ENCODE measurements around the gene CD300LD. TPM values are rescaled to one million over a fixed set of nuclear protein-coding genes. Genes with fewer than 3 reads are reported as not detected.

The CD300LD gene
- total RNA-seq, 5 donors from 2014 or later (not counting 1 experiment from before 2014, with no cell fraction given): 0.47 TPM; not detected in 4

DNA sequence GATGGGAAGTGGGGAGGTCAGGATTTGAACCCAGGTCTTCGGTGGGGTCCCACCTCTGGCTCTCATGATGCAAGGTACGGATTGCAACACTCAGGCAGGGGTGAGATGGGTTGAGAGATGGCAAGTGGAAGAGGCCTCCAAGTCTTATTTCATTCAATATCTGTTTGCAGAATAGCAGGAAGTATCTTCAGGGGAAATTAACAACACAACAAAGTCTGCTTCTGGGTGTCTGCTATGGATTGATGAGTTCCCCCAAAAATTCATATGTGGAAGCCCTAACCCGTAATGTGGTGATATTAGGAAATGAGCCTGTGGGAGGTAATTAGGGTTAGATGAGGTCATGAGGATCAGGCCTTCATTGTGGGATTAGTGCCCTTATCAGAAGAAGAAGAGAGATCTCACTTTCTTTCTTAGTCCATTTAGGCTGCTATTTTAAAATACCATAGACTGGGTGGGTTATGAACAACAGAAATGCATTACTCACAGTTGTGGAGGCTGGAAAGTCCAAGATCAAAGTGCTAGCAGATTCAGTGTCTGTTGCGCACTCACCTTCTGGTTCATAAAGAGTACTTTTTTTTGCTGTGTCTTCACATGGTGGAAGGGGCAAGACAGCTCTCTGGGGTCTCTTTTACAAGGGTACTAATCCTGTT, 20.3 kb downstream of the CD300LD start:
- Histone ChIP-seq H3K36me3 (ENCODE audit: control insufficient read depth in 2 of 2, extremely low read depth in 1 of 2, insufficient read depth in 1 of 2, low read length in 1 of 2) (no peaks in the 10 kb centered on the region), H3K27ac (ENCODE audit: low read length) (no peak overlapping the region), H3K27me3 (replicated peaks in 1 of 2; ENCODE audit: control insufficient read depth in 2 of 2, extremely low read depth in 1 of 2, insufficient read depth in 2 of 2, low read length in 1 of 2) (peaks cover 0 to 41% of the 10 kb centered on the region in 2 experiments), H3K4me3 (ENCODE audit: control insufficient read depth in 1 of 2, extremely low read depth in 1 of 2, low read length in 1 of 2) (no peak overlapping the region), H3K4me1 (ENCODE audit: control insufficient read depth in 1 of 2, extremely low read depth in 1 of 2, insufficient read depth in 2 of 2, low read length in 2 of 2) (no peaks in the 10 kb centered on the region), H3K9me3 (no peaks in the 10 kb centered on the region)
- Mint-ChIP-seq H3K4me3 (no peak overlapping the region), H3K27me3 (peaks cover 21 to 33% of the 10 kb centered on the region in 2 donors), H3K36me3 (no peaks in the 10 kb centered on the region), H3K27ac (no peak overlapping the region), H3K9me3 (no peaks in the 10 kb centered on the region), H3K4me1 (peaks cover 0 to 11% (median 0%) of the 10 kb centered on the region in 3 donors)
- WGBS (ENCODE audit: insufficient coverage): 86% methylated on average over 1 of the region's 4 CpGs
- DNase-seq (no peak), ATAC-seq (replicated peaks in 1 of 4) (no peak)
- ChIA-PET CTCF (no interaction called here), POLR2A (no interaction called here)

- DNase-seq (peak in 1 of 35 experiments; percentile 46), ATAC-seq (replicated peaks in 1 of 4) (no peak)
- H3K36me3 ChIP-seq (ENCODE audit: control insufficient read depth in 2 of 2, extremely low read depth in 1 of 2, insufficient read depth in 1 of 2, low read length in 1 of 2): no peaks in the 10 kb centered on the region
- H3K27ac ChIP-seq (ENCODE audit: low read length): no peak overlapping the region
- Mint-ChIP-seq H3K36me3 (no peaks in the 10 kb centered on the region), H3K4me3 (no peak overlapping the region), H3K27ac (no peak overlapping the region), H3K4me1 (peaks cover 0 to 11% (median 0%) of the 10 kb centered on the region in 3 donors), H3K9me3 (no peaks in the 10 kb centered on the region), H3K27me3 (peaks cover 19 to 45% of the 10 kb centered on the region in 2 donors)
- H3K27me3 ChIP-seq (replicated peaks in 1 of 2; ENCODE audit: control insufficient read depth in 2 of 2, extremely low read depth in 1 of 2, insufficient read depth in 2 of 2, low read length in 1 of 2): peaks cover 0 to 55% of the 10 kb centered on the region in 2 experiments
- WGBS (ENCODE audit: insufficient coverage): 31% methylated on average over 26 of the region's 32 CpGs
- no peaks in the 10 kb centered on the region for H3K9me3 ChIP-seq
- POLR2A ChIA-PET: no interaction called here
- CTCF ChIA-PET: no interaction called here
- peaks cover 0 to 2% of the 10 kb centered on the region in 2 experiments for H3K4me1 ChIP-seq (ENCODE audit: control insufficient read depth in 1 of 2, extremely low read depth in 1 of 2, insufficient read depth in 2 of 2, low read length in 2 of 2)
- H3K4me3 ChIP-seq (ENCODE audit: control insufficient read depth in 1 of 2, extremely low read depth in 1 of 2, low read length in 1 of 2): no peak overlapping the region
These were observed 22.8 kb downstream of the CD300LD start for GRCh38 chr17:74569020-74570003.

GRCh38 chr17:74568106-74568873, 23.8 kb downstream of the CD300LD start:
- H3K36me3 Mint-ChIP-seq: no peaks in the 10 kb centered on the region
- H3K27ac Mint-ChIP-seq: no peak overlapping the region
- DNase-seq (no peak), ATAC-seq (replicated peaks in 1 of 4) (no peak)
- no peak overlapping the region for H3K4me3 Mint-ChIP-seq
- WGBS (ENCODE audit: insufficient coverage): 72% methylated on average over 2 of the region's 4 CpGs
- Histone ChIP-seq H3K9me3 (no peaks in the 10 kb centered on the region), H3K27ac (ENCODE audit: low read length) (no peak overlapping the region), H3K4me3 (ENCODE audit: control insufficient read depth in 1 of 2, extremely low read depth in 1 of 2, low read length in 1 of 2) (no peak overlapping the region), H3K4me1 (ENCODE audit: control insufficient read depth in 1 of 2, extremely low read depth in 1 of 2, insufficient read depth in 2 of 2, low read length in 2 of 2) (peaks cover 0 to 2% of the 10 kb centered on the region in 2 experiments), H3K36me3 (ENCODE audit: control insufficient read depth in 2 of 2, extremely low read depth in 1 of 2, insufficient read depth in 1 of 2, low read length in 1 of 2) (no peaks in the 10 kb centered on the region), H3K27me3 (replicated peaks in 1 of 2; ENCODE audit: control insufficient read depth in 2 of 2, extremely low read depth in 1 of 2, insufficient read depth in 2 of 2, low read length in 1 of 2) (peaks cover 0 to 62% of the 10 kb centered on the region in 2 experiments)
- ChIA-PET CTCF (no interaction called here), POLR2A (no interaction called here)
- H3K4me1 Mint-ChIP-seq: peaks cover 0 to 11% (median 0%) of the 10 kb centered on the region in 3 donors
- no peaks in the 10 kb centered on the region for H3K9me3 Mint-ChIP-seq
- H3K27me3 Mint-ChIP-seq: peaks cover 20 to 53% of the 10 kb centered on the region in 2 donors

DNA sequence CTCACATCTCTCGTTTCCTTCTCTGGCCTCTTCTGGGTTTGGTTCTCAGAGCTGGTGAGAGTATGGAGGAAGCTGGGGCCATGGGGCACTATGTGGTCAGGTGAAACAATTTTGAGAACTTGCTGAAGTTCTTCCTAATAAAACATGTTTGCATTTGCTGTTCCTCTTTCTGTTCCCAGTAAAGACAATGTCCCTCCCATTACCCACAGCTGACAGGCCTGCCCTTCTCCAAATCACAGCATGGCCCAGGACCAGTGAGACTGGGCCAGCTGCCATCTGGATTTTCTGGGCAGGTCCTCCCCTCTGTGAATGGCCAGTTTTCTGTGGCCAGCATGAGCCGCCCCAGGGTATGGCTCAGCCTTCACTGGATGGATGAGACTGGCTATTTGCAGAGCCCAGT, 24.7 kb downstream of the CD300LD start, which contains the start of gene CD300H:
TSS of gene CD300H (minus strand) at position 113 of the 400 bp plus-strand sequence.
- no peak within 1 kb of the TSS for H3K4me3 Mint-ChIP-seq
- Histone ChIP-seq H3K4me3 (ENCODE audit: control insufficient read depth in 1 of 2, extremely low read depth in 1 of 2, low read length in 1 of 2) (no peak within 1 kb of the TSS), H3K27me3 (replicated peaks in 1 of 2; ENCODE audit: control insufficient read depth in 2 of 2, extremely low read depth in 1 of 2, insufficient read depth in 2 of 2, low read length in 1 of 2) (peaks cover 0 to 70% of the 10 kb centered on the region in 2 experiments)

DNA sequence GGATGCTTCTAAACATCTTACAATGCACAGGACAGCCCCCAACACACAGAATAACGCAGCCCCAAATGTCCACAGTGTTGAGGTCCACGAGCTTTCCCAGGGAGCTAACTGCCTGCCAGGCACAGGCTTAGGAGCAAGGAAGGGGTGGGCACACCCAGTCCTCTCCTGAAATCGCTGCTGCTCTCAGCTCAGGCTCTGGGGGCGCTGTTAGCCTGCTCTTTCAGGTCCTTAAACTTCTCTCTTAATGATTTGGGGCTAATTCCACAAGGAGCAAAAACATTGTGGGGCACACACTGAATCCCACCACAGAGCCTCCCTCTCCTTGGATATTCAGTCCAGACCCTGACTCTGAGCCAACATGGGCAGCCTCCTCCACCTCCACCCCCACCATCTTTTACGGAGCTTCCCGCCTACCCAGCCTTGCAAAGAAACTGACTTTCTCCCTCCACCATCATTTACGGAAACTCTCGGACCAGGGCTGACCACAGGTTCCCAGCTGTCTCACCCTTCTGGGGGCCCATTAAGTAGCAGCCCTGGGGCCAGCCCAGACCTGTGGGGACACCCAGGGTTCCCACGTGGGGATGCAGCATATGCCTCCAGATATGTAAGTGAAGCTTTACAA, 25.8 kb downstream of the CD300LD start:
- no peaks in the 10 kb centered on the region for H3K9me3 Mint-ChIP-seq
- Histone ChIP-seq H3K27ac (ENCODE audit: low read length) (no peak overlapping the region), H3K27me3 (replicated peaks in 1 of 2; ENCODE audit: control insufficient read depth in 2 of 2, extremely low read depth in 1 of 2, insufficient read depth in 2 of 2, low read length in 1 of 2) (peaks cover 0 to 72% of the 10 kb centered on the region in 2 experiments), H3K4me3 (ENCODE audit: control insufficient read depth in 1 of 2, extremely low read depth in 1 of 2, low read length in 1 of 2) (no peak overlapping the region), H3K36me3 (ENCODE audit: control insufficient read depth in 2 of 2, extremely low read depth in 1 of 2, insufficient read depth in 1 of 2, low read length in 1 of 2) (no peaks in the 10 kb centered on the region), H3K9me3 (no peaks in the 10 kb centered on the region), H3K4me1 (ENCODE audit: control insufficient read depth in 1 of 2, extremely low read depth in 1 of 2, insufficient read depth in 2 of 2, low read length in 2 of 2) (peaks cover 0 to 2% of the 10 kb centered on the region in 2 experiments)
- ATAC-seq (replicated peaks in 1 of 4) (no peak), DNase-seq (peak in 17 of 35 experiments; percentile 8 to 49 (median 20))
- H3K4me3 Mint-ChIP-seq: no peak overlapping the region
- peaks cover 0 to 11% (median 0%) of the 10 kb centered on the region in 3 donors for H3K4me1 Mint-ChIP-seq
- 40% methylated on average over 9 of the region's 9 CpGs for WGBS (ENCODE audit: insufficient coverage)
- H3K36me3 Mint-ChIP-seq: no peaks in the 10 kb centered on the region
- peaks cover 20 to 58% of the 10 kb centered on the region in 2 donors for H3K27me3 Mint-ChIP-seq
- no peak overlapping the region for H3K27ac Mint-ChIP-seq
- ChIA-PET POLR2A (no interaction called here), CTCF (interaction anchor here in 1 of 2 donors (1.4 to 1.6 kb wide), 2 partner anchors 26 to 298 kb away, joined by 3 read pairs; partner anchors contain the start of gene CD300LD)

More for the DNA sequence above, 24.7 kb downstream of the CD300LD start, which contains the start of gene CD300H:
- ATAC-seq (replicated peaks in 1 of 4) (no peak), DNase-seq (no peak)
- Mint-ChIP-seq H3K4me1 (peaks cover 0 to 11% (median 0%) of the 10 kb centered on the region in 3 donors), H3K27ac (no peak within 1 kb of the TSS), H3K36me3 (no peaks in the 10 kb centered on the region), H3K9me3 (no peaks in the 10 kb centered on the region), H3K27me3 (peaks cover 20 to 56% of the 10 kb centered on the region in 2 donors)
- no CpG with 5 or more reads among the region's 2 CpGs for WGBS (ENCODE audit: insufficient coverage)
- CTCF ChIA-PET: no interaction called here
- H3K27ac ChIP-seq (ENCODE audit: low read length): no peak within 1 kb of the TSS
- peaks cover 0 to 2% of the 10 kb centered on the region in 2 experiments for H3K4me1 ChIP-seq (ENCODE audit: control insufficient read depth in 1 of 2, extremely low read depth in 1 of 2, insufficient read depth in 2 of 2, low read length in 2 of 2)
- no peaks in the 10 kb centered on the region for H3K9me3 ChIP-seq
- no peaks in the 10 kb centered on the region for H3K36me3 ChIP-seq (ENCODE audit: control insufficient read depth in 2 of 2, extremely low read depth in 1 of 2, insufficient read depth in 1 of 2, low read length in 1 of 2)
- POLR2A ChIA-PET: no interaction called here
